B cell (primary cell): ENCODE results near the gene TBC1D22A. TPM values are rescaled to one million over a fixed set of nuclear protein-coding genes. Genes with fewer than 3 reads are reported as not detected.

Experiments
- ATAC-seq: fragments of 200-7000 bp; cut with Tn5 transposase; one replicate; pipeline ENCODE4 v1.10.0; 2021; ENCODE audit warnings: low read depth, mild to moderate bottlenecking, moderate number of reproducible peaks, moderate library complexity
- CTCF ChIA-PET: fragments of 350-600 bp; sonication (Branson Sonifier 250); formaldehyde crosslinking; loops from one replicate; lab custom pipeline; 2021; ENCODE audit warnings: antibody characterized with exemption, inconsistent platforms; lab: Charles Lee
- POLR2A ChIA-PET: fragments of 350-600 bp; sonication (Branson Sonifier 250); formaldehyde crosslinking; loops from one replicate; lab custom pipeline; 2021; ENCODE audit warnings: antibody characterized with exemption; lab: Charles Lee
- DNase-seq: peaks from one replicate; pipeline ENCODE4 v3.0.0; 2013
- H2AFZ ChIP-seq: 2 replicates; pipeline ENCODE4 v1.6.1; 2012; ENCODE audit warnings: mild to moderate bottlenecking, low read depth, low read length; ENCODE audit not compliant: insufficient read depth, poor library complexity, severe bottlenecking
- H3K27ac ChIP-seq, 2 donors: 1 replicate in 1 of 2; 2 replicates in 1 of 2; pipeline ENCODE4 v1.5.1; 2012 to 2013; ENCODE audit warnings: low read length in 2 of 2, mild to moderate bottlenecking in 2 of 2, moderate library complexity in 1 of 2
- H3K27me3 ChIP-seq, 4 experiments: fragments of 200-600 bp in 1 of 4; sonication (generic) in 1 of 4; replicated peaks in 1 of 4; 1 replicate in 2 of 4; 2 replicates in 2 of 4; pipeline versions ENCODE4 v1.6.1 to v1.7.0; 2013 to 2016; ENCODE audit warnings: low read length in 3 of 4, mild to moderate bottlenecking in 2 of 4, mixed read lengths in 1 of 4, moderate library complexity in 1 of 4; ENCODE audit not compliant: insufficient read depth in 4 of 4, control insufficient read depth in 3 of 4; ENCODE audit errors: control extremely low read depth in 1 of 4
- H3K36me3 ChIP-seq, 2 experiments: replicated peaks in 1 of 2; 1 replicate in 1 of 2; 2 replicates in 1 of 2; pipeline versions ENCODE4 v1.6.1 to v1.7.1; 2013; ENCODE audit warnings: low read length in 1 of 2; ENCODE audit not compliant: insufficient read depth in 2 of 2, control insufficient read depth in 1 of 2; ENCODE audit errors: control extremely low read depth in 1 of 2, extremely low read depth in 1 of 2
- H3K4me1 ChIP-seq, 2 donors: fragments of 200-600 bp in 1 of 2; sonication (generic) in 1 of 2; 1 replicate in 1 of 2; 2 replicates in 1 of 2; pipeline versions ENCODE4 v1.5.1 to v1.6.1; 2013 to 2017; ENCODE audit warnings: low read length in 2 of 2; ENCODE audit not compliant: control insufficient read depth in 2 of 2, insufficient read depth in 2 of 2
- H3K4me2 ChIP-seq: replicated peaks from 2 replicates; pipeline ENCODE3; 2012; ENCODE audit warnings: mild to moderate bottlenecking, low read depth, low read length; ENCODE audit not compliant: poor library complexity, severe bottlenecking
- H3K4me3 ChIP-seq, 5 experiments: fragments of 200-600 bp in 1 of 5; sonication (generic) in 1 of 5; 1 replicate in 3 of 5; 2 replicates in 2 of 5; pipeline versions ENCODE4 v1.5.1 to v1.7.0; 2011 to 2016; ENCODE audit warnings: low read length in 4 of 5, mild to moderate bottlenecking in 4 of 5, low read depth in 2 of 5, control low read depth in 1 of 5, moderate library complexity in 1 of 5; ENCODE audit not compliant: insufficient read depth in 1 of 5; ENCODE audit errors: control extremely low read depth in 1 of 5, extremely low read depth in 1 of 5
- H3K79me2 ChIP-seq: fragments of 200-600 bp; sonication (generic); one replicate; pipeline ENCODE4 v1.6.0; 2016; ENCODE audit warnings: low read length; ENCODE audit not compliant: control insufficient read depth, insufficient read depth
- H3K9ac ChIP-seq: fragments of 200-600 bp; sonication (generic); 2 replicates; pipeline ENCODE4 v1.6.1; 2017; ENCODE audit warnings: mild to moderate bottlenecking, low read length, moderate library complexity
- H3K9me3 ChIP-seq, 3 donors: one replicate each; pipeline versions ENCODE4 v1.6.1 to v1.7.1; 2013; ENCODE audit warnings: low read length in 2 of 3; ENCODE audit not compliant: control insufficient read depth in 2 of 3, insufficient read depth in 1 of 3; ENCODE audit errors: control extremely low read depth in 1 of 3
- H4K20me1 ChIP-seq: 2 replicates; pipeline ENCODE4 v1.6.0; 2012; ENCODE audit warnings: mild to moderate bottlenecking, low read length; ENCODE audit not compliant: insufficient read depth, control insufficient read depth, poor library complexity, severe bottlenecking
- H3K27ac Mint-ChIP-seq: one replicate; pipeline ENCODE4 v1.8.0; 2021; ENCODE audit warnings: mixed read lengths
- H3K27me3 Mint-ChIP-seq: one replicate; pipeline ENCODE4 v1.8.0; 2021; ENCODE audit warnings: mixed read lengths
- H3K4me1 Mint-ChIP-seq: one replicate; pipeline ENCODE4 v1.8.0; 2021; ENCODE audit warnings: mixed read lengths
- H3K4me3 Mint-ChIP-seq: one replicate; pipeline ENCODE4 v1.8.0; 2021; ENCODE audit warnings: mixed read lengths
- H3K9me3 Mint-ChIP-seq: one replicate; pipeline ENCODE4 v1.8.0; 2022; ENCODE audit warnings: mixed read lengths; ENCODE audit not compliant: insufficient read depth
- EZH2 ChIP-seq: IDR thresholded peaks from 2 replicates; pipeline ENCODE4 v1.6.1; 2012; ENCODE audit warnings: borderline replicate concordance, low read depth, mild to moderate bottlenecking, moderate library complexity, low read length; ENCODE audit not compliant: insufficient read depth, poor library complexity, severe bottlenecking
- WGBS: methylation state at CpG from one replicate; pipeline ENCODE4 v1.1.5; 2013; ENCODE audit warnings: missing lambda C conversion rate; ENCODE audit not compliant: insufficient coverage; 5-methylcytosine and 5-hydroxymethylcytosine counted together
- intact Hi-C: fragments of 100-400 bp; cut with micrococcal nuclease; formaldehyde crosslinking; loops from one replicate; pipeline ENCODE4 v1.10.0; 2022
- polyA plus RNA-seq: library from polyadenylated mRNA; depleted of rRNA; stranded (reverse); fragments of >200 nt; gene quantifications from 2 replicates; pipeline ENCODE4 v1.2.3, GENCODE V29; 2012
- total RNA-seq, 2 donors: library from RNA; stranded (reverse); fragments of 120-200 nt in 1 of 2; gene quantifications; 1 replicate in 1 of 2; 2 replicates in 1 of 2; pipeline versions ENCODE4 v1.2.3 to v1.2.4, GENCODE V29; 2013 to 2022
- TF ChIP-seq, protein P1 (sequence below): fragments of 200-600 bp; IDR thresholded peaks from one replicate; pipeline ENCODE4 v1.8.0; 2022; ENCODE audit warnings: antibody characterized with exemption, mild to moderate bottlenecking

TBC1D22A gene
- total and polyA plus RNA-seq, 2 donors (not counting 1 experiment from before 2014, with no cell fraction given) = 73.8 to 128 TPM

DNA sequence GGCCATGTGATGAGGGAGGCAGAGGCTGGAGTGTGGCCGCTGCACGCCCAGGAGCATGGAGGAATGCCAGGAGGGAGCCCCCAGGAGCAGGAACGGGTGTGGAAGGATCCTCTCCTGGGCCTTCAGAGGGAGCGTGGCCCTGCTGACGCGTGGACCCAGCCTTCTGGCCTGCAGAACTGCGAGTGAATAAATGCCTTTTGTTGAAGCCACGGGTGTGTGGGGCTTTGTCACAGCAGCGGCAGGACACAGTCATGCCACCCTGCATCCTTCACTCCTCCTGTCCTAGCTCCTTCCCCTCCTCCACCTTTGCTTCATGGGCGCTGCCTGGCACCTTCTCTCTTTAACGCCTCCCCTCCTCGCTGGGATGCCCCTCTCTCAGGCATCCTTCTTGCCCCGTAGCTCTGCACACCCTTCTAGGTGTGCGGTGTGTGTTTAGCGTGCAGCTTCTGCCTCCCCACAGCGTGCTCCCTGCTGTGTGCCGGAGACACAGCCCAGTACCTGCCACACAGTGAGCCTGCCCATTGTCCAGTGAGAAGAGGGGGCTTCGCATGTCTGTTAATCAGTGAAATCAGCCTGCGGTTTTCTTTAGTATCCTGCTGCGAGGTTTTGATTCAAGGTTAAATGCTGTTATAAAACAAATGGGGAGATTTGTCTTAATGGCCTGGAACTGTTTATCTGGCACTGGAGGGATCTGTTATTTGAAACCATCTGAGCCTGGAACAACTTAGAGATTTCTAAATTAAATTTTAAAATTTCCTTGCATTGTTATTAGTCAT is 459.6 kb downstream of the TBC1D22A start:
- peaks cover 6% of the 10 kb centered on the region for H3K27me3 Mint-ChIP-seq
- no peaks in the 10 kb centered on the region for H3K4me1 ChIP-seq
- POLR2A ChIA-PET = no interaction called here
- no peaks in the 10 kb centered on the region for H4K20me1 ChIP-seq
- intact Hi-C loops = no loop called here
- TF ChIP-seq EZH2 = no peak
- TF ChIP-seq, protein P1, sequence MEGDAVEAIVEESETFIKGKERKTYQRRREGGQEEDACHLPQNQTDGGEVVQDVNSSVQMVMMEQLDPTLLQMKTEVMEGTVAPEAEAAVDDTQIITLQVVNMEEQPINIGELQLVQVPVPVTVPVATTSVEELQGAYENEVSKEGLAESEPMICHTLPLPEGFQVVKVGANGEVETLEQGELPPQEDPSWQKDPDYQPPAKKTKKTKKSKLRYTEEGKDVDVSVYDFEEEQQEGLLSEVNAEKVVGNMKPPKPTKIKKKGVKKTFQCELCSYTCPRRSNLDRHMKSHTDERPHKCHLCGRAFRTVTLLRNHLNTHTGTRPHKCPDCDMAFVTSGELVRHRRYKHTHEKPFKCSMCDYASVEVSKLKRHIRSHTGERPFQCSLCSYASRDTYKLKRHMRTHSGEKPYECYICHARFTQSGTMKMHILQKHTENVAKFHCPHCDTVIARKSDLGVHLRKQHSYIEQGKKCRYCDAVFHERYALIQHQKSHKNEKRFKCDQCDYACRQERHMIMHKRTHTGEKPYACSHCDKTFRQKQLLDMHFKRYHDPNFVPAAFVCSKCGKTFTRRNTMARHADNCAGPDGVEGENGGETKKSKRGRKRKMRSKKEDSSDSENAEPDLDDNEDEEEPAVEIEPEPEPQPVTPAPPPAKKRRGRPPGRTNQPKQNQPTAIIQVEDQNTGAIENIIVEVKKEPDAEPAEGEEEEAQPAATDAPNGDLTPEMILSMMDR = no peak
- no peak overlapping the region for H3K4me2 ChIP-seq
- no peak overlapping the region for H3K9ac ChIP-seq
- CTCF ChIA-PET = no interaction called here
- H2AFZ ChIP-seq = no peak overlapping the region
- H3K9me3 ChIP-seq = no peaks in the 10 kb centered on the region
- 95% methylated on average over 20 of the region's 20 CpGs for WGBS
- no peaks in the 10 kb centered on the region for H3K9me3 Mint-ChIP-seq
- H3K4me3 ChIP-seq = no peak overlapping the region
- DNase-seq (no peak), ATAC-seq (no peak)
- no peaks in the 10 kb centered on the region for H3K27me3 ChIP-seq
- H3K27ac ChIP-seq = no peak overlapping the region
- H3K4me3 Mint-ChIP-seq = no peak overlapping the region
- no peaks in the 10 kb centered on the region for H3K4me1 Mint-ChIP-seq
- H3K27ac Mint-ChIP-seq = no peak overlapping the region
- H3K36me3 ChIP-seq = no peaks in the 10 kb centered on the region
- no peaks in the 10 kb centered on the region for H3K79me2 ChIP-seq

Other genes starting within 250 kb of the TBC1D22A start
- 34.8 and 36.3 TPM in 2 replicates for gene CELSR1, start 225.0 kb upstream of the TBC1D22A start, total RNA-seq
- 23.4 and 30.2 TPM in 2 replicates for gene CELSR1, start 225.0 kb upstream of the TBC1D22A start, polyA plus RNA-seq
- gene GRAMD4, start 142.3 kb upstream of the TBC1D22A start, total RNA-seq = 88.1 and 105 TPM in 2 replicates
- 17.0 and 33.6 TPM in 2 replicates for gene GRAMD4, start 142.3 kb upstream of the TBC1D22A start, polyA plus RNA-seq
- gene CERK, start 24.4 kb upstream of the TBC1D22A start, total RNA-seq = 48.3 and 55.9 TPM in 2 replicates
- gene CERK, start 24.4 kb upstream of the TBC1D22A start, polyA plus RNA-seq = 23.2 and 30.1 TPM in 2 replicates